Parathyroid adenoma (tissue), 2 donors: ENCODE results near the gene CSTB.

Source experiments
- H2AFZ ChIP-seq: fragments of 300-600 bp; sonication (generic); one replicate; pipeline ENCODE4 v1.7.0; 2017; ENCODE audit warnings: antibody characterized with exemption, mild to moderate bottlenecking
- H3K27ac ChIP-seq: fragments of 300-600 bp; sonication (generic); one replicate; pipeline ENCODE4 v1.7.0; 2017
- H3K27me3 ChIP-seq: fragments of 300-600 bp; sonication (generic); one replicate; pipeline ENCODE4 v1.7.0; 2017; ENCODE audit warnings: low read length; ENCODE audit not compliant: control insufficient read depth, insufficient read depth
- H3K36me3 ChIP-seq: fragments of 300-600 bp; sonication (generic); one replicate; pipeline ENCODE4 v1.7.0; 2017; ENCODE audit warnings: low read length; ENCODE audit not compliant: control insufficient read depth, insufficient read depth
- H3K4me1 ChIP-seq: fragments of 300-600 bp; sonication (generic); one replicate; pipeline ENCODE4 v1.7.0; 2017; ENCODE audit warnings: control low read depth
- H3K4me2 ChIP-seq: fragments of 300-600 bp; sonication (generic); one replicate; pipeline ENCODE4 v1.7.0; 2017; ENCODE audit warnings: low read length
- H3K4me3 ChIP-seq: fragments of 300-600 bp; sonication (generic); one replicate; pipeline ENCODE4 v1.7.0; 2017; ENCODE audit warnings: low read depth, low read length
- H3K79me2 ChIP-seq: fragments of 300-600 bp; sonication (generic); one replicate; pipeline ENCODE4 v1.7.0; 2017; ENCODE audit warnings: control low read depth
- H3K9ac ChIP-seq: fragments of 300-600 bp; sonication (generic); one replicate; pipeline ENCODE4 v1.7.0; 2017; ENCODE audit warnings: mild to moderate bottlenecking
- H3K9me3 ChIP-seq: fragments of 300-600 bp; sonication (generic); one replicate; pipeline ENCODE4 v1.7.0; 2017; ENCODE audit warnings: low read length; ENCODE audit not compliant: control insufficient read depth
- TF ChIP-seq, protein P1 (sequence below): fragments of 300-600 bp; sonication (generic); IDR thresholded peaks from one replicate; pipeline ENCODE4 v1.7.0; 2017; ENCODE audit warnings: antibody characterized with exemption, mild to moderate bottlenecking
- donor health status: primary hyperparathyroidism.

The CSTB gene

GRCh38 chr21:43792406-43792805 is 16.3 kb upstream of the CSTB start:
- Histone ChIP-seq H3K9ac (no peak overlapping the region), H3K79me2 (no peaks in the 10 kb centered on the region), H3K4me3 (no peak overlapping the region), H2AFZ (no peak overlapping the region), H3K27ac (no peak overlapping the region), H3K36me3 (no peaks in the 10 kb centered on the region), H3K4me2 (no peak overlapping the region), H3K9me3 (no peaks in the 10 kb centered on the region), H3K27me3 (no peaks in the 10 kb centered on the region), H3K4me1 (no peaks in the 10 kb centered on the region)
- TF ChIP-seq, protein P1, sequence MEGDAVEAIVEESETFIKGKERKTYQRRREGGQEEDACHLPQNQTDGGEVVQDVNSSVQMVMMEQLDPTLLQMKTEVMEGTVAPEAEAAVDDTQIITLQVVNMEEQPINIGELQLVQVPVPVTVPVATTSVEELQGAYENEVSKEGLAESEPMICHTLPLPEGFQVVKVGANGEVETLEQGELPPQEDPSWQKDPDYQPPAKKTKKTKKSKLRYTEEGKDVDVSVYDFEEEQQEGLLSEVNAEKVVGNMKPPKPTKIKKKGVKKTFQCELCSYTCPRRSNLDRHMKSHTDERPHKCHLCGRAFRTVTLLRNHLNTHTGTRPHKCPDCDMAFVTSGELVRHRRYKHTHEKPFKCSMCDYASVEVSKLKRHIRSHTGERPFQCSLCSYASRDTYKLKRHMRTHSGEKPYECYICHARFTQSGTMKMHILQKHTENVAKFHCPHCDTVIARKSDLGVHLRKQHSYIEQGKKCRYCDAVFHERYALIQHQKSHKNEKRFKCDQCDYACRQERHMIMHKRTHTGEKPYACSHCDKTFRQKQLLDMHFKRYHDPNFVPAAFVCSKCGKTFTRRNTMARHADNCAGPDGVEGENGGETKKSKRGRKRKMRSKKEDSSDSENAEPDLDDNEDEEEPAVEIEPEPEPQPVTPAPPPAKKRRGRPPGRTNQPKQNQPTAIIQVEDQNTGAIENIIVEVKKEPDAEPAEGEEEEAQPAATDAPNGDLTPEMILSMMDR: no peak

DNA sequence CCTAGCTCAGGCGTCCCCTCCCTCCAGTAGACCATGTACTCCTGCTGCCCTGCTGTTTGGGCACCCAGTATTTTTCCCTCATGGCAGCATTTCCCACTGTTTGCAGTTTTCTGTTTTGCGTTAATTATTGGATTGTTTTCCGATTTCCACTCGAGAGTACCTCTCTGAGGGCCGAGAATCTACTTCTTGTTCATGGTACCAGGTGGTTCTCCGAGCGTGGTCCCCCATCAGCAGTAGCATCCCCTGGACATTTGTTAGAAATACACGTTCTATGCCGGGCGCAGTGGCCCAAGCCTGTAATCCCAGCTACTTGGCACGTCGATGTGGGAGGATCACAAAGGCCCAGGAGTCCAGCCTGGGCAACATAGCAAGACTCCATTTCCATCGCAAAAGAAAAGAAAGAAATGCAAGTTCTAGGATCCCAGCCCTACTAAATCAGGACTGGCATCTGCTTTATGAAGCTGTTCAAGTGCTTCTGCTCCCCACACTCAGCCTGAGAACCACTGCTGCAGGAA is 14.0 kb upstream of the CSTB start:
- Histone ChIP-seq H3K4me1 (no peaks in the 10 kb centered on the region), H3K4me3 (peak overlapping the region; percentile 90), H3K9me3 (no peaks in the 10 kb centered on the region), H3K9ac (no peak overlapping the region), H3K79me2 (no peaks in the 10 kb centered on the region), H3K36me3 (no peaks in the 10 kb centered on the region), H2AFZ (peak overlapping the region; percentile 97), H3K27me3 (no peaks in the 10 kb centered on the region), H3K4me2 (peak overlapping the region; percentile 97), H3K27ac (peak overlapping the region; percentile 4)
- TF ChIP-seq, protein P1: no peak

DNA sequence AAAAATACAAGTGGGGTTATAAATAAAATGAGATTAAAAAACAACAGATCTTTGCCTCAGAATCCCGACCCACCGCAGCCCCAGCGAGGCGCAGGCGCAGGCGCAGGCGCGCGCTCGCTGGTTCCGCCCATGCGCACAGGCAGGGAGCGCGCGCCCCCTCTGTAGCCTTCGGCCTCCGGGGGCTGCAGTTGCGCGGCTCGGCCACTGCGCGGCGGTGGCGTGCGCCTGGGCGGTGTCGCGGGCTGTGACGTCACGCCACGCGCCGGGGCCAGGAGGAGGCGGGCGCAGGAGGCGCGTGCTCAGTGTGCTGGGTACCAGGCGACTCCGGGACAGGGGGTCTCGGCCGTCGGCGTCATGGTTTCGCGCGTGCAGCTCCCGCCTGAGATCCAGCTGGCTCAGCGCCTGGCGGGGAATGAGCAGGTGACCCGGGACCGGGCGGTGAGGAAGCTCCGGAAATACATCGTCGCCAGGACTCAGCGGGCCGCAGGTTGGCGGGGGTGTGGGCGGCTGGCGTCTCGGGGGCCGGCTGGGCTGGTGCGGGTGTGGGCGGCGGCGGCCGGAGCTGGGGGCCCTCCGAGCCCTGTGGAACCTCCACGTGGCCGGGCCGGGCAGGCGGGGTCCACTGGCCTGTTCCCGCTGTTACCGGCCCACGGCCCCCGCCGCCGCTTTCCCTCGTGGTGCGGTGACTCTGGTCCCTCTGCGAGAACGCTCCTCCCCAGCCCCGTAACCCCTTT is 13.3 kb upstream of the CSTB start, which contains the start of gene RRP1:
TSS of gene RRP1 (plus strand) at position 302 of the 734 bp plus-strand sequence. CDS start at position 355, 53 bp downstream.
- Histone ChIP-seq H3K4me3 (peak within 1 kb of the TSS; percentile 90), H3K4me1 (no peaks in the 10 kb centered on the region), H3K9me3 (no peaks in the 10 kb centered on the region), H3K79me2 (no peaks in the 10 kb centered on the region), H3K27ac (peak within 1 kb of the TSS; percentile 53), H3K27me3 (no peaks in the 10 kb centered on the region), H2AFZ (peak within 1 kb of the TSS; percentile 97), H3K4me2 (peak within 1 kb of the TSS; percentile 97), H3K36me3 (no peaks in the 10 kb centered on the region), H3K9ac (peak within 1 kb of the TSS; percentile 61)
- TF ChIP-seq, protein P1: peak; percentile 99

GRCh38 chr21:43786807-43787440 is 10.8 kb upstream of the CSTB start:
- TF ChIP-seq, protein P1: no peak
- H3K9ac ChIP-seq: no peak overlapping the region
- no peak overlapping the region for H3K4me3 ChIP-seq
- no peak overlapping the region for H2AFZ ChIP-seq
- no peak overlapping the region for H3K4me2 ChIP-seq
- H3K27ac ChIP-seq: no peak overlapping the region
- H3K36me3 ChIP-seq: no peaks in the 10 kb centered on the region
- H3K9me3 ChIP-seq: no peaks in the 10 kb centered on the region
- no peaks in the 10 kb centered on the region for H3K27me3 ChIP-seq
- H3K79me2 ChIP-seq: no peaks in the 10 kb centered on the region
- H3K4me1 ChIP-seq: no peaks in the 10 kb centered on the region
